Osteocyte (in vitro differentiated cells): Measurements from ENCODE around the gene KMT2B. TPM values are rescaled to one million over a fixed set of nuclear protein-coding genes. Genes with fewer than 3 reads are reported as not detected.

Source experiments
- DNase-seq: peaks from one replicate; pipeline ENCODE4 v3.0.0; 2021; ENCODE audit warnings: mixed read lengths; ENCODE audit not compliant: unreplicated experiment; ENCODE audit errors: extremely low spot score
- H3K27ac Mint-ChIP-seq: one replicate; pipeline ENCODE4 v1.8.0; 2021; ENCODE audit warnings: mild to moderate bottlenecking, mixed read lengths; ENCODE audit not compliant: unreplicated experiment
- H3K27me3 Mint-ChIP-seq: one replicate; pipeline ENCODE4 v1.8.0; 2021; ENCODE audit warnings: mixed read lengths; ENCODE audit not compliant: unreplicated experiment
- H3K36me3 Mint-ChIP-seq: one replicate; pipeline ENCODE4 v1.8.0; 2021; ENCODE audit warnings: mixed read lengths; ENCODE audit not compliant: unreplicated experiment
- H3K4me1 Mint-ChIP-seq: one replicate; pipeline ENCODE4 v1.8.0; 2021; ENCODE audit warnings: mixed read lengths; ENCODE audit not compliant: unreplicated experiment
- H3K4me3 Mint-ChIP-seq: one replicate; pipeline ENCODE4 v1.8.0; 2021; ENCODE audit warnings: mild to moderate bottlenecking, moderate library complexity, mixed read lengths; ENCODE audit not compliant: unreplicated experiment
- H3K9me3 Mint-ChIP-seq: one replicate; pipeline ENCODE4 v1.8.0; 2021; ENCODE audit warnings: mixed read lengths; ENCODE audit not compliant: unreplicated experiment
- CTCF ChIP-seq: fragments of 200-600 bp; sonication (generic); IDR thresholded peaks from 2 replicates; pipeline ENCODE4 v1.5.0; 2021; ENCODE audit warnings: antibody characterized with exemption, mild to moderate bottlenecking, moderate library complexity
- total RNA-seq: library from RNA; stranded (reverse); gene quantifications from 2 replicates; pipeline ENCODE4 v1.2.1, GENCODE V29; 2021

Gene KMT2B
- total RNA-seq, 1 donor from 2014 or later = 45.1 TPM

GRCh38 chr19:35775298-35776101 lies 57.7 kb downstream of the KMT2B start, which contains the start of gene ARHGAP33:
ARHGAP33 (plus strand) TSS chr19:35775564; CDS start chr19:35775659, 95 bp downstream.
- Mint-ChIP-seq H3K4me1 (peaks cover 24% of the 10 kb centered on the region), H3K27me3 (no peaks in the 10 kb centered on the region), H3K27ac (no peak within 1 kb of the TSS), H3K4me3 (peak within 1 kb of the TSS; percentile 76), H3K9me3 (no peaks in the 10 kb centered on the region), H3K36me3 (peaks cover 2% of the 10 kb centered on the region)
- DNase-seq = peak; percentile 99
- TF ChIP-seq CTCF = no peak

GRCh38 chr19:35776102-35776788 lies 58.4 kb downstream of the KMT2B start:
- no peak for DNase-seq
- Mint-ChIP-seq H3K27me3 (no peaks in the 10 kb centered on the region), H3K9me3 (no peaks in the 10 kb centered on the region), H3K27ac (no peak overlapping the region), H3K36me3 (peaks cover 3% of the 10 kb centered on the region), H3K4me3 (peak overlapping the region; percentile 72), H3K4me1 (peaks cover 24% of the 10 kb centered on the region)
- TF ChIP-seq CTCF = no peak

DNA sequence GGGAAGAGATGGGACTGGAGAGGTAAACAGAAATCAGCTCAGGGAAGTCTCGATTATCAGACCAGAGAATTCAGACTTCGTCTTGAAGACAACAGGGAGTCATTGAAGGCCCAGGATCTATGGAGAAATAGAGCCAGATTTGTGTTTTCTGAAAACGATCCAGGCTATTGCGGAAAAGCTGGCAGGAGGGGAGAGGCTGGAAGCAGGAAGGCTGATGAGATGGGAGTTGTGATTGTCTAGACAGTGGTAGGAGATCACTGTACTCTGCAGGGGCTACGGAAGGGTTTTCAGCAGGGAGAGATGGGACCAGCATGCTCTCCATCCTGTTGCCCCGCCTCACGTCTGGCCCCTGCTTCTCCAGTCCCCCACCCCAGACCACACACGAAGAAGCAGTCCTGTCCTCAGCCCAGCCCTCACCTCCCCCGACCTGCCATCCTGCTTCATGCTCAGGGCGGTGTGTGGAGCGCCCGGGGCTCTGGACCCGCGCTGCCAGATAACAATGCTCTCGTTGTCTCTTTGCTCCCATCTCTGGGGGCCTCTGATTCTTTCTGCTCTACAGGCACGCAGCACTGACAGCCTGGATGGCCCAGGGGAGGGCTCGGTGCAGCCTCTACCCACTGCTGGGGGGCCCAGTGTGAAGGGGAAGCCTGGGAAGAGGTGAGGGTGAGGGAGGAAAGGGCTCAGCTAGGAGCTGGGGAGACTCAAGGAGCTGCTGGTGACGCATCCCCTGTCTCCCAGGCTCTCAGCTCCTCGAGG lies 59.5 kb downstream of the KMT2B start:
- peaks cover 7% of the 10 kb centered on the region for H3K36me3 Mint-ChIP-seq
- no peak for DNase-seq
- TF ChIP-seq CTCF = no peak
- H3K9me3 Mint-ChIP-seq = no peaks in the 10 kb centered on the region
- H3K27me3 Mint-ChIP-seq = no peaks in the 10 kb centered on the region
- peaks cover 24% of the 10 kb centered on the region for H3K4me1 Mint-ChIP-seq
- peak overlapping the region; percentile 17 for H3K27ac Mint-ChIP-seq
- H3K4me3 Mint-ChIP-seq = peak overlapping the region; percentile 24

GRCh38 chr19:35777961-35778360 lies 60.2 kb downstream of the KMT2B start:
- Mint-ChIP-seq H3K27me3 (no peaks in the 10 kb centered on the region), H3K36me3 (peaks cover 7% of the 10 kb centered on the region), H3K4me3 (no peak overlapping the region), H3K9me3 (no peaks in the 10 kb centered on the region), H3K27ac (no peak overlapping the region), H3K4me1 (peaks cover 24% of the 10 kb centered on the region)
- DNase-seq = no peak
- TF ChIP-seq CTCF = no peak
